Uterus (tissue), 4 donors: ENCODE measurements around the gene LRRC15. TPM values are rescaled to one million over a fixed set of nuclear protein-coding genes. Genes with fewer than 3 reads are reported as not detected.

ENCODE experiments used
- DNase-seq, 2 donors: peaks; one replicate each; pipeline ENCODE4 v3.0.0-alpha.2; 2019 to 2020
- H3K27ac ChIP-seq, 2 donors: fragments of 200-600 bp; sonication (generic); 1 replicate in 1 of 2; 2 replicates in 1 of 2; pipeline ENCODE4 v1.5.1; 2016 to 2018
- H3K27me3 ChIP-seq, 2 donors: fragments of 200-600 bp; sonication (generic); one replicate each; pipeline ENCODE4 v1.5.1; 2018 to 2019; ENCODE audit warnings: control low read depth in 1 of 2
- H3K36me3 ChIP-seq, 2 donors: fragments of 200-600 bp; sonication (generic); one replicate each; pipeline ENCODE4 v1.5.1; 2019; ENCODE audit warnings: control low read depth in 1 of 2
- H3K4me1 ChIP-seq, 2 donors: fragments of 200-600 bp; sonication (generic); one replicate each; pipeline ENCODE4 v1.5.1; 2018 to 2019; ENCODE audit warnings: control low read depth in 1 of 2
- H3K4me3 ChIP-seq, 2 donors: fragments of 200-600 bp; sonication (generic); 1 replicate in 1 of 2; 2 replicates in 1 of 2; pipeline ENCODE4 v1.5.1; 2018 to 2019; ENCODE audit warnings: mild to moderate bottlenecking in 1 of 2
- H3K9me3 ChIP-seq, 2 donors: fragments of 200-600 bp; sonication (generic); one replicate each; pipeline ENCODE4 v1.5.1; 2019; ENCODE audit warnings: control low read depth in 1 of 2
- POLR2A ChIP-seq, 2 donors: fragments of 450-650 bp; IDR thresholded peaks; one replicate each; pipeline ENCODE4 v1.6.1; 2016; ENCODE audit warnings: antibody characterized with exemption in 2 of 2, mild to moderate bottlenecking in 1 of 2, moderate library complexity in 1 of 2
- intact Hi-C: fragments of 100-400 bp; cut with DNase I; formaldehyde crosslinking; loops from one replicate; pipeline ENCODE4 v1.15.1; 2023; ENCODE audit warnings: low total_unique reads
- total RNA-seq, 4 donors: library from RNA; depleted of rRNA in 3 of 4; stranded (reverse); fragments of >200 nt in 3 of 4; gene quantifications; one replicate each; pipeline versions ENCODE4 v1.1.0 to v1.2.4, GENCODE V29; 2014 to 2023
- TF ChIP-seq, protein P1 (sequence below), 4 experiments: fragments of 200-600 bp in 2 of 4; fragments of 450-650 bp in 2 of 4; sonication (generic) in 2 of 4; IDR thresholded peaks; one replicate each; pipeline ENCODE4 v1.5.1; 2016 to 2019; ENCODE audit warnings: antibody characterized with exemption in 4 of 4, mild to moderate bottlenecking in 2 of 4, moderate library complexity in 1 of 4
- donor health status: DM: yes; HTN: yes; CAD: no.

The LRRC15 gene
- total RNA-seq, 4 donors from 2014 or later: under 0.01 to 0.59 TPM; not detected in 2

DNA sequence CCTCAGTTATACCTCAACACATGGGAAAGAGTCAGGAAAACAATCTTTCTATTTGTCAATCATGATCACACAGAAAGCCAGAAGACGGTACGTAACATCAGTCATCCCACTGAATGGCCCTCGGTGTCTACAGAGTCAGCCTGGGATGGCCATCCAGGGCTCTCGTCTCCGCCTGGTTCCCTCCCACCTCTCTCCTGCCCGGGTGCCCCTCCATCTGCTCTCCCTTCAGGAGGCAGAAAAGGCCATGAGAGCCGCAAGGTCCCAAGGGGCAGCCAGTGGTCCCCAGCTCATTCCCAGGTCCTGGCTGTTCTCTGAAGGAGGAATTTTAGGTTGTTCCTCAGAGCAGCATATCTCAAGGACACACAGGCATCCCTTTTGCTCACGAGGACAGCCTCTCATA lies 4.4 kb upstream of the LRRC15 start:
- Histone ChIP-seq H3K4me1 (no peaks in the 10 kb centered on the region), H3K27me3 (no peaks in the 10 kb centered on the region), H3K4me3 (no peak overlapping the region), H3K27ac (no peak overlapping the region), H3K9me3 (no peaks in the 10 kb centered on the region), H3K36me3 (no peaks in the 10 kb centered on the region)
- TF ChIP-seq POLR2A (IDR thresholded peaks at IDR 0.05): no peak
- TF ChIP-seq, protein P1, sequence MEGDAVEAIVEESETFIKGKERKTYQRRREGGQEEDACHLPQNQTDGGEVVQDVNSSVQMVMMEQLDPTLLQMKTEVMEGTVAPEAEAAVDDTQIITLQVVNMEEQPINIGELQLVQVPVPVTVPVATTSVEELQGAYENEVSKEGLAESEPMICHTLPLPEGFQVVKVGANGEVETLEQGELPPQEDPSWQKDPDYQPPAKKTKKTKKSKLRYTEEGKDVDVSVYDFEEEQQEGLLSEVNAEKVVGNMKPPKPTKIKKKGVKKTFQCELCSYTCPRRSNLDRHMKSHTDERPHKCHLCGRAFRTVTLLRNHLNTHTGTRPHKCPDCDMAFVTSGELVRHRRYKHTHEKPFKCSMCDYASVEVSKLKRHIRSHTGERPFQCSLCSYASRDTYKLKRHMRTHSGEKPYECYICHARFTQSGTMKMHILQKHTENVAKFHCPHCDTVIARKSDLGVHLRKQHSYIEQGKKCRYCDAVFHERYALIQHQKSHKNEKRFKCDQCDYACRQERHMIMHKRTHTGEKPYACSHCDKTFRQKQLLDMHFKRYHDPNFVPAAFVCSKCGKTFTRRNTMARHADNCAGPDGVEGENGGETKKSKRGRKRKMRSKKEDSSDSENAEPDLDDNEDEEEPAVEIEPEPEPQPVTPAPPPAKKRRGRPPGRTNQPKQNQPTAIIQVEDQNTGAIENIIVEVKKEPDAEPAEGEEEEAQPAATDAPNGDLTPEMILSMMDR (IDR thresholded peaks at IDR 0.05): no peak
- DNase-seq: no peak
- intact Hi-C loops: no loop called here

DNA sequence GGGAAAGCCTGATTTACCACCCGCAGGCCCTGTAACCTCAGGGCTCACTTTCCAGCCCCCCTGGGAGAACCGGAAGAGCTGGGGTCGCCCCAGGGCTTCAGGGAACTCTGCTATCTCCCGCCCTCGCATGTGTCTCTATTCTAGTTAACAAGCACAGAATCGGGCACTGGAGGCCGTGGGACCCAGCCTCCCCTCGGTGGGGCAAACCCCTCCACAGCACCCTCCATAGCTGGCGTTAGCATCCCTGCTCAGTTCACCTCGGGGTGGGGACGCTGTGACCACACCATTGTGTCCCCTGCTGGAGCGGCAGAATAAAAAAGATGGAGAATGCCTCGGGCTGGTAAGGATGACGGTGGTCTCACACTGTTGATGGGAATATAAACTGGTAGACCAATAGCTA lies 3.5 kb upstream of the LRRC15 start:
- Histone ChIP-seq H3K9me3 (no peaks in the 10 kb centered on the region), H3K27ac (no peak overlapping the region), H3K4me1 (no peaks in the 10 kb centered on the region), H3K36me3 (no peaks in the 10 kb centered on the region), H3K27me3 (no peaks in the 10 kb centered on the region), H3K4me3 (no peak overlapping the region)
- no peak for DNase-seq
- TF ChIP-seq POLR2A (IDR thresholded peaks at IDR 0.05): no peak
- TF ChIP-seq, protein P1 (IDR thresholded peaks at IDR 0.05): no peak
- intact Hi-C loops: no loop called here

DNA sequence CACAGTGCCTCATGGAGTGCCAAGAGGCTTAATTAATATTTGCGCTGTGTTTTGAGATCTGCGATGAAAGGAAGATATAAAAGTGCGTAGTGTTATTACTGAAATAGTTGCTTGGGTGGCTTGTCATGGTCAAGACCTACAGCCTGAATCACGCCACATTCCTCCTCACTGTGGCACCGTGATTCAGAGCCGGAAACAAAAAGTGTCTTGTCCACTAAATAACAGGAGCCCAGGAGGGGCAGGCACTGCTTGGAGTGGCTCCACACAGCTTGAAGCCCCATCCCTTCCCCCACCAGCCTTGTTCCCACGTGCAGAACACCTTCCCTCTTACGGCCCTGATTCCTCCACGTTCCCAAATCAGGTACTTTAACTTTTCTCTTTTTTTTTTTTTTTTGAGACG lies 1.2 kb upstream of the LRRC15 start:
- H3K27me3 ChIP-seq: no peaks in the 10 kb centered on the region
- H3K9me3 ChIP-seq: no peaks in the 10 kb centered on the region
- intact Hi-C loops: no loop called here
- DNase-seq: no peak
- TF ChIP-seq POLR2A (IDR thresholded peaks at IDR 0.05): no peak
- TF ChIP-seq, protein P1 (IDR thresholded peaks at IDR 0.05): no peak
- H3K4me1 ChIP-seq: no peaks in the 10 kb centered on the region
- no peak overlapping the region for H3K4me3 ChIP-seq
- H3K36me3 ChIP-seq: no peaks in the 10 kb centered on the region
- H3K27ac ChIP-seq: no peak overlapping the region

DNA sequence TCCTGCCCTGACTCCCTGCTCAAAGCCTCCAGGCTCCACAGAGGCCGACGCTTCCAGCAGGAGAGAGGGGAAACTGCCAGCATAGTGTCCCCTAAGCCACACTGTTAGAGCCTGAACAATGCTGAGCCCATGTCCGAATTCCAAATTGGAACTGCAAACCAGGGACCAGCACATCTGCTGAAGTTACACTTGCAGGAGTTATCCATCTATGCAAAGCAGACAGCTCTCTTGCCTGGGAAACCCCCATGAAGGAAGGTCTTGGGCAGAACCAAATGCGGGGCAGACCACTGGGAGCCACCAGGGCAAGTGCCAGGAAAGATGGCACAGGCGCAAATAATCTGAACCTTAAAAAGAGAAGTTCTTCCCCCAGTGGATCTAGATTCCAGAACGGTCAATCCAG lies 625 bp downstream of the LRRC15 start:
- intact Hi-C loops: no loop called here
- no peak for TF ChIP-seq POLR2A (IDR thresholded peaks at IDR 0.05)
- TF ChIP-seq, protein P1 (IDR thresholded peaks at IDR 0.05): no peak
- no peak overlapping the region for H3K4me3 ChIP-seq

DNA sequence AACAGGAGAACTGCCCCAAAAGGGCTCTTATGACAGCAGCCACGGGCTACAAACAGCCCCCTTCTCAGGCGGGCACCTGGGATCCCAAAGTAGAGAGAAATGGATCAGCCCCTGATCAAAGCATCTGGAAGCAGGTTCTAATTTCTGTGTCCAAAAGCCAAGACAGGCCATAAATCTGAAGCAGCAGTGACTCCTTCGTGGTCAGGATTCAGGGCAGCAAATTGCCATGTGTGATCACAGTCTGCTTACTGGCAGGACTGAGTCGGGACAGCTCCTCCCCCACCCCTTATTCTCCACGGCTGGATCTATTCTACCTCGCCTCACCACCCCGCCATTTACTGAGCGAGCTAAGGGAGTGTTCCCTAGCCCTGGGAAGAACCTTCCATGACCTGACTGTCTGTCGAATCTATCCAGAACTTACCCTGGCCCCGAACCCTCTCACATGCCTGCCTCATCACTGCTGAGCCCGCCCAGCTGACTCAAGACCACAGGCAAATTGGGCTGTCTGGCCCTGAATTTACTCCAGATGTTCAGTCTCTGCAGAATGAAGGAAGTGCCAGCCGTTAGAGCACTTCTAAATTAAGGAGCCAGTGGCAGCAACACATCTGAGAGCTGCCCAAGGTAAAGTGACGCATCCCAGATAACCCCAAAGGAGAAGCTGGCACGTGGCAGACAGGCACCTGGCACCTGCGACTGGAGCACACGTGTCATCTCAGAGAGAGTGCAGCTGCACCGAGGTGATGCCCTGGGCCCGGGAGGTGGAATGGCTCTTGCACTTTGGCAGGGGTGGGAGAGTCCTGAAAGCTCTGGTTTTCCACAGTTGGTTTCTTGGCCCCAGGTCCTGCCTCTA lies 1.3 kb downstream of the LRRC15 start:
- DNase-seq: no peak
- H3K27me3 ChIP-seq: no peaks in the 10 kb centered on the region
- no peak overlapping the region for H3K4me3 ChIP-seq
- no peaks in the 10 kb centered on the region for H3K36me3 ChIP-seq
- TF ChIP-seq POLR2A (IDR thresholded peaks at IDR 0.05): no peak
- TF ChIP-seq, protein P1 (IDR thresholded peaks at IDR 0.05): no peak
- no peak overlapping the region for H3K27ac ChIP-seq
- intact Hi-C loops: no loop called here
- H3K4me1 ChIP-seq: peaks cover 0 to 7% of the 10 kb centered on the region in 2 donors
- no peaks in the 10 kb centered on the region for H3K9me3 ChIP-seq

More for the DNA sequence above, 625 bp downstream of the LRRC15 start:
- peaks cover 0 to 7% of the 10 kb centered on the region in 2 donors for H3K4me1 ChIP-seq
- H3K27ac ChIP-seq: no peak overlapping the region
- no peaks in the 10 kb centered on the region for H3K27me3 ChIP-seq
- no peak for DNase-seq
- no peaks in the 10 kb centered on the region for H3K9me3 ChIP-seq
- H3K36me3 ChIP-seq: no peaks in the 10 kb centered on the region
